Sigmoid colon (tissue), 3 donors: ENCODE results near the gene IVD.

Experiments used
- POLR2A ChIP-seq, 2 donors: fragments of 450-650 bp; IDR thresholded peaks; one replicate each; pipeline ENCODE4 v1.6.1; 2016; ENCODE audit warnings: antibody characterized with exemption in 2 of 2, mild to moderate bottlenecking in 2 of 2, moderate library complexity in 2 of 2
- TF ChIP-seq, protein P1 (sequence below), 4 experiments: fragments of 450-650 bp in 3 of 4; fragments of 200-600 bp in 1 of 4; IDR thresholded peaks; one replicate each; pipeline ENCODE4 v1.5.1; 2016 to 2019; ENCODE audit warnings: antibody characterized with exemption in 4 of 4, mild to moderate bottlenecking in 3 of 4, moderate library complexity in 2 of 4

DNA sequence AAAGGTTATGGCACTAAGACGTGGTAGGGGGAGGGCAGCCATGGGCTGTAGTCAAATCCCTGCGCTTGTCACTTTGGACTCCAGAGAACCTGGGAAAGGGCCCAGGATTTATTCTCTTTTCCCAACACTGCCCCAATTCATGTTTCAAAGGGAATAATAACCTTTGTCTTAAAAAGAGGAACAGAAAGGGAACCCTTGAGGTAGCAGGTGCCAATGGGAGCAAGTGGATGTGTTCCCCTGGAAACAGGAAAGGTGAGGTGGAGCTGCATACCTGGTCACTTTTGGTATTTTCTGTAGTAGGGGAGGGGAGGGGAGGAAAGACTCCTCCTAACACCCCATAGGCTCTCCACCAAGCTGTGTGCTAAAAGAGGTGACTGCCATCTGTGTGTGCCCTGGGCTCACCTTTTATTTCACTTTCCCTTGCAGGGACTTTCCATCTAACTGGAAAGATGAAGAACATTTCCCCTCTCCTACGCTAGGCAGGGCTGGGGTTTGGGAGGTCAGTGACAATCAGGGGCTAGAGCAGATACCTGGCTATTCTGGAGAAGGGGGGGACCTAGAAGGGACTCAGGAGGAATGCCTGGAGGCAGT lies 59.1 kb downstream of the IVD start:
- TF ChIP-seq, protein P1, sequence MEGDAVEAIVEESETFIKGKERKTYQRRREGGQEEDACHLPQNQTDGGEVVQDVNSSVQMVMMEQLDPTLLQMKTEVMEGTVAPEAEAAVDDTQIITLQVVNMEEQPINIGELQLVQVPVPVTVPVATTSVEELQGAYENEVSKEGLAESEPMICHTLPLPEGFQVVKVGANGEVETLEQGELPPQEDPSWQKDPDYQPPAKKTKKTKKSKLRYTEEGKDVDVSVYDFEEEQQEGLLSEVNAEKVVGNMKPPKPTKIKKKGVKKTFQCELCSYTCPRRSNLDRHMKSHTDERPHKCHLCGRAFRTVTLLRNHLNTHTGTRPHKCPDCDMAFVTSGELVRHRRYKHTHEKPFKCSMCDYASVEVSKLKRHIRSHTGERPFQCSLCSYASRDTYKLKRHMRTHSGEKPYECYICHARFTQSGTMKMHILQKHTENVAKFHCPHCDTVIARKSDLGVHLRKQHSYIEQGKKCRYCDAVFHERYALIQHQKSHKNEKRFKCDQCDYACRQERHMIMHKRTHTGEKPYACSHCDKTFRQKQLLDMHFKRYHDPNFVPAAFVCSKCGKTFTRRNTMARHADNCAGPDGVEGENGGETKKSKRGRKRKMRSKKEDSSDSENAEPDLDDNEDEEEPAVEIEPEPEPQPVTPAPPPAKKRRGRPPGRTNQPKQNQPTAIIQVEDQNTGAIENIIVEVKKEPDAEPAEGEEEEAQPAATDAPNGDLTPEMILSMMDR (IDR thresholded peaks at IDR 0.05) = no peak
- no peak for TF ChIP-seq POLR2A (IDR thresholded peaks at IDR 0.05)
